Ishikawa (cell line): ENCODE measurements around the gene BCL7A.

ENCODE experiments used
- CREB1 ChIP-seq: IDR thresholded peaks from 2 replicates; pipeline ENCODE4 v1.6.1; 2012; ENCODE audit warnings: low read depth
- EP300 ChIP-seq: IDR thresholded peaks from 2 replicates; pipeline ENCODE4 v1.6.1; 2012; ENCODE audit warnings: borderline replicate concordance
- RAD21 ChIP-seq: IDR thresholded peaks from 2 replicates; pipeline ENCODE4 v1.6.1; 2012; ENCODE audit warnings: low read depth
- ZBTB7A ChIP-seq: IDR thresholded peaks from 2 replicates; pipeline ENCODE4 v1.6.1; 2012; ENCODE audit warnings: low read depth
- TF ChIP-seq, protein P1 (sequence below): IDR thresholded peaks from 2 replicates; pipeline ENCODE4 v1.6.1; 2012; ENCODE audit warnings: low read depth, mild to moderate bottlenecking
- TF ChIP-seq, protein P2 (sequence below): IDR thresholded peaks from 2 replicates; pipeline ENCODE4 v1.6.1; 2012

- TF ChIP-seq CREB1 (no peak), RAD21 (no peak), EP300 (no peak), ZBTB7A (no peak)
- TF ChIP-seq, protein P1, sequence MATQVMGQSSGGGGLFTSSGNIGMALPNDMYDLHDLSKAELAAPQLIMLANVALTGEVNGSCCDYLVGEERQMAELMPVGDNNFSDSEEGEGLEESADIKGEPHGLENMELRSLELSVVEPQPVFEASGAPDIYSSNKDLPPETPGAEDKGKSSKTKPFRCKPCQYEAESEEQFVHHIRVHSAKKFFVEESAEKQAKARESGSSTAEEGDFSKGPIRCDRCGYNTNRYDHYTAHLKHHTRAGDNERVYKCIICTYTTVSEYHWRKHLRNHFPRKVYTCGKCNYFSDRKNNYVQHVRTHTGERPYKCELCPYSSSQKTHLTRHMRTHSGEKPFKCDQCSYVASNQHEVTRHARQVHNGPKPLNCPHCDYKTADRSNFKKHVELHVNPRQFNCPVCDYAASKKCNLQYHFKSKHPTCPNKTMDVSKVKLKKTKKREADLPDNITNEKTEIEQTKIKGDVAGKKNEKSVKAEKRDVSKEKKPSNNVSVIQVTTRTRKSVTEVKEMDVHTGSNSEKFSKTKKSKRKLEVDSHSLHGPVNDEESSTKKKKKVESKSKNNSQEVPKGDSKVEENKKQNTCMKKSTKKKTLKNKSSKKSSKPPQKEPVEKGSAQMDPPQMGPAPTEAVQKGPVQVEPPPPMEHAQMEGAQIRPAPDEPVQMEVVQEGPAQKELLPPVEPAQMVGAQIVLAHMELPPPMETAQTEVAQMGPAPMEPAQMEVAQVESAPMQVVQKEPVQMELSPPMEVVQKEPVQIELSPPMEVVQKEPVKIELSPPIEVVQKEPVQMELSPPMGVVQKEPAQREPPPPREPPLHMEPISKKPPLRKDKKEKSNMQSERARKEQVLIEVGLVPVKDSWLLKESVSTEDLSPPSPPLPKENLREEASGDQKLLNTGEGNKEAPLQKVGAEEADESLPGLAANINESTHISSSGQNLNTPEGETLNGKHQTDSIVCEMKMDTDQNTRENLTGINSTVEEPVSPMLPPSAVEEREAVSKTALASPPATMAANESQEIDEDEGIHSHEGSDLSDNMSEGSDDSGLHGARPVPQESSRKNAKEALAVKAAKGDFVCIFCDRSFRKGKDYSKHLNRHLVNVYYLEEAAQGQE, result no peak
- TF ChIP-seq, protein P2, sequence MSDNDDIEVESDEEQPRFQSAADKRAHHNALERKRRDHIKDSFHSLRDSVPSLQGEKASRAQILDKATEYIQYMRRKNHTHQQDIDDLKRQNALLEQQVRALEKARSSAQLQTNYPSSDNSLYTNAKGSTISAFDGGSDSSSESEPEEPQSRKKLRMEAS, result no peak
Observed at GRCh38 chr12:122072031-122072970, 50.6 kb downstream of the BCL7A start.
